Tibial nerve (tissue), 3 donors: ENCODE data around the gene GALR3.

Experiments
- CTCF ChIP-seq, 5 experiments: fragments of 200-600 bp in 3 of 5; fragments of 450-650 bp in 2 of 5; sonication (generic) in 3 of 5; IDR thresholded peaks; one replicate each; pipeline ENCODE4 v1.5.1; 2016 to 2019; ENCODE audit warnings: antibody characterized with exemption in 5 of 5, mild to moderate bottlenecking in 3 of 5, moderate library complexity in 2 of 5
- POLR2A ChIP-seq, 2 donors: fragments of 450-650 bp; IDR thresholded peaks; one replicate each; pipeline ENCODE4 v1.6.1; 2017; ENCODE audit warnings: antibody characterized with exemption in 2 of 2, mild to moderate bottlenecking in 2 of 2, moderate library complexity in 2 of 2

- TF ChIP-seq CTCF (IDR thresholded peaks at IDR 0.05) (no peak), POLR2A (IDR thresholded peaks at IDR 0.05) (no peak)
Measured at GRCh38 chr22:37803195-37803638, 20.0 kb upstream of the GALR3 start.
